Measurements from ENCODE around the gene SEPTIN3. TPM values are rescaled to one million over a fixed set of nuclear protein-coding genes. Genes with fewer than 3 reads are reported as not detected.

SEPTIN3 gene
- total and polyA plus RNA-seq, 2 experiments from 2014 or later = 1.5 TPM

DNA sequence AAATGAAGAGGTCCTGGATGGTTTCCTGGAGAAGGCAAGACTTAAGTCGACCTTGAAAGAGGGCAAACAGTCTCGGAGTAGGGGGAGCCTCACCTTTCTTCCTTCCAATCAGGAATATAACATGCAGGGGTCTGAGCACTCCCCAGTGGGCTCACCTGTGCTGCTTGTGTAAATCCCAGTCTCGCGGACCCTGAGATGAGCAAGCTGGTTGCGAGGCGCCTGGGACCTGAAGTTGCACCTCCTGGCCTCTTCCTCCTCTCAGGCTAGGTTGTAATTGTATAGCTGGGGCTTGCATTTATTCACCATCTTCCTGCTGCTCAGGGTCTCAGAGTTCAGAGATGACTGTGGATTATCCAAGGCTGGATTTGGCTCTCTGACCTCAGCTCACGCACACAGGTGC is 21.9 kb downstream of the SEPTIN3 start:
- no peaks in the 10 kb centered on the region for H3K36me3 ChIP-seq (replicated peaks; ENCODE audit: insufficient read depth, low read depth)
- no peak overlapping the region for H2AFZ ChIP-seq
- no peaks in the 10 kb centered on the region for H3K9me3 ChIP-seq (ENCODE audit: low read depth)
- DNase-seq (ENCODE audit: low spot score) = no peak
- no peak overlapping the region for H3K27ac ChIP-seq
- no peaks in the 10 kb centered on the region for H3K9me2 ChIP-seq (replicated peaks; ENCODE audit: insufficient read depth)
- 95% methylated on average over 7 of the region's 7 CpGs for WGBS (ENCODE audit: low lambda C conversion rate, missing lambda C conversion rate)
- no peaks in the 10 kb centered on the region for H3K4me1 ChIP-seq (ENCODE audit: insufficient read depth)
- H3K27me3 ChIP-seq = no peaks in the 10 kb centered on the region
- no peaks in the 10 kb centered on the region for H4K20me1 ChIP-seq (ENCODE audit: insufficient read depth, poor library complexity, severe bottlenecking)
- no peaks in the 10 kb centered on the region for H3K79me2 ChIP-seq
- TF ChIP-seq EZH2 (IDR thresholded peaks at IDR 0.05; ENCODE audit: borderline replicate concordance) (no peak), CTCF (IDR thresholded peaks at IDR 0.05; ENCODE audit: poor library complexity) (no peak), EZH2phosphoT487 (IDR thresholded peaks at IDR 0.05; ENCODE audit: low read depth, severe bottlenecking, unreplicated experiment) (no peak)
- no peak overlapping the region for H3K4me3 ChIP-seq
- no peak overlapping the region for H3K4me2 ChIP-seq

DNA sequence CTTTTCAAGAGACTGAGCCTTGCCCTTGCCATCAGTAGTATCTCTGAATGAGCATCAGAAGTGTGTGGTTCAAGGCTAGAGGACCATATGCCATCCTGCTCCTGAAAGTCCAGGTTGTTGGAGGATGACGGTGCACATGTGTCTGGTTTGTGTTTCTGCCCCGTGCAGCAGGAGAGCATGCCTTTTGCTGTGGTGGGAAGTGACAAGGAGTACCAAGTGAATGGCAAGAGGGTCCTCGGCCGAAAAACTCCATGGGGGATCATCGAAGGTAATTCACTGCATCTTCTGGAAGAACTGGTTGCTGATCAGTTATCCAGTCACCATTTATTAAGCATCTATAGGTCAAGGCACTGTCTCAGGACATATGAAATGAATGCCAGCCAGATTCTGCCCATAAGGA is 23.3 kb downstream of the SEPTIN3 start:
- H2AFZ ChIP-seq = no peak overlapping the region
- no peaks in the 10 kb centered on the region for H3K9me2 ChIP-seq (replicated peaks; ENCODE audit: insufficient read depth)
- H3K4me1 ChIP-seq (ENCODE audit: insufficient read depth) = no peaks in the 10 kb centered on the region
- H3K9me3 ChIP-seq (ENCODE audit: low read depth) = no peaks in the 10 kb centered on the region
- no peak overlapping the region for H3K4me2 ChIP-seq
- no peak overlapping the region for H3K4me3 ChIP-seq
- 91% methylated on average over 5 of the region's 5 CpGs for WGBS (ENCODE audit: low lambda C conversion rate, missing lambda C conversion rate)
- DNase-seq (ENCODE audit: low spot score) = no peak
- no peaks in the 10 kb centered on the region for H4K20me1 ChIP-seq (ENCODE audit: insufficient read depth, poor library complexity, severe bottlenecking)
- H3K27ac ChIP-seq = no peak overlapping the region
- no peaks in the 10 kb centered on the region for H3K27me3 ChIP-seq
- H3K79me2 ChIP-seq = no peaks in the 10 kb centered on the region
- TF ChIP-seq EZH2 (IDR thresholded peaks at IDR 0.05; ENCODE audit: borderline replicate concordance) (no peak), CTCF (IDR thresholded peaks at IDR 0.05; ENCODE audit: poor library complexity) (no peak), EZH2phosphoT487 (IDR thresholded peaks at IDR 0.05; ENCODE audit: low read depth, severe bottlenecking, unreplicated experiment) (no peak)
- no peaks in the 10 kb centered on the region for H3K36me3 ChIP-seq (replicated peaks; ENCODE audit: insufficient read depth, low read depth)

- H3K4me1 ChIP-seq (ENCODE audit: insufficient read depth) = no peaks in the 10 kb centered on the region
- no peak overlapping the region for H3K4me2 ChIP-seq
- H3K27ac ChIP-seq = no peak overlapping the region
- H3K9me3 ChIP-seq (ENCODE audit: low read depth) = no peaks in the 10 kb centered on the region
- no peak overlapping the region for H3K4me3 ChIP-seq
- no peaks in the 10 kb centered on the region for H3K36me3 ChIP-seq (replicated peaks; ENCODE audit: insufficient read depth, low read depth)
- H4K20me1 ChIP-seq (ENCODE audit: insufficient read depth, poor library complexity, severe bottlenecking) = no peaks in the 10 kb centered on the region
- H3K9me2 ChIP-seq (replicated peaks; ENCODE audit: insufficient read depth) = no peaks in the 10 kb centered on the region
- WGBS (ENCODE audit: low lambda C conversion rate, missing lambda C conversion rate) = 84% methylated on average over 3 of the region's 3 CpGs
- H2AFZ ChIP-seq = no peak overlapping the region
- H3K27me3 ChIP-seq = no peaks in the 10 kb centered on the region
- TF ChIP-seq EZH2 (IDR thresholded peaks at IDR 0.05; ENCODE audit: borderline replicate concordance) (no peak), CTCF (IDR thresholded peaks at IDR 0.05; ENCODE audit: poor library complexity) (no peak), EZH2phosphoT487 (IDR thresholded peaks at IDR 0.05; ENCODE audit: low read depth, severe bottlenecking, unreplicated experiment) (no peak)
- H3K79me2 ChIP-seq = no peaks in the 10 kb centered on the region
- no peak for DNase-seq (ENCODE audit: low spot score)
Measured at GRCh38 chr22:41995211-41995610, 26.0 kb downstream of the SEPTIN3 start.

DNA sequence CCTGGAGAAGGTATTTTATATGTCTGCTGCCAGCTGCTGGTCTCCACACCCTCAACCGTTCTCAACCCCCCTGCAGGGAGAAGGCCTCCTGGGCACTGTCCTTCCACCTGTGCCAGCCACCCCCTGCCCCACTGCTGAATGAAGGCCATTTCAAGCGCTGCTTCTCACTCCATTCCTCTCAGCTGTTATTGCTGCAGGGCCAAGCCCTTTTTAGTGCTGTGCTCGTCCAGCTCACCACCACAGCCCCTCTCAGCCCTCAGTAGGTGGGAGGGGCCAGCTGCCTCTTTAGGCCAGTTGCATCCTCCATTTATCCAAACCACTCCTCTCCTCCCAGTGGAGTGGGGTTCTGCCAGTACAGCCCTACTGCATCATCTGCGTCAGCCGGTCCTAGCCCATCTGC is 27.6 kb downstream of the SEPTIN3 start:
- H3K4me3 ChIP-seq = no peak overlapping the region
- H3K9me2 ChIP-seq (replicated peaks; ENCODE audit: insufficient read depth) = no peaks in the 10 kb centered on the region
- DNase-seq (ENCODE audit: low spot score) = no peak
- no peaks in the 10 kb centered on the region for H3K4me1 ChIP-seq (ENCODE audit: insufficient read depth)
- 86% methylated on average over 5 of the region's 5 CpGs for WGBS (ENCODE audit: low lambda C conversion rate, missing lambda C conversion rate)
- H2AFZ ChIP-seq = no peak overlapping the region
- no peak overlapping the region for H3K27ac ChIP-seq
- no peaks in the 10 kb centered on the region for H3K9me3 ChIP-seq (ENCODE audit: low read depth)
- no peaks in the 10 kb centered on the region for H3K79me2 ChIP-seq
- TF ChIP-seq CTCF (IDR thresholded peaks at IDR 0.05; ENCODE audit: poor library complexity) (no peak), EZH2 (IDR thresholded peaks at IDR 0.05; ENCODE audit: borderline replicate concordance) (no peak), EZH2phosphoT487 (IDR thresholded peaks at IDR 0.05; ENCODE audit: low read depth, severe bottlenecking, unreplicated experiment) (no peak)
- no peaks in the 10 kb centered on the region for H3K27me3 ChIP-seq
- H3K4me2 ChIP-seq = no peak overlapping the region
- no peaks in the 10 kb centered on the region for H4K20me1 ChIP-seq (ENCODE audit: insufficient read depth, poor library complexity, severe bottlenecking)
- no peaks in the 10 kb centered on the region for H3K36me3 ChIP-seq (replicated peaks; ENCODE audit: insufficient read depth, low read depth)
